HG03520 (cell line): ENCODE results near the gene ITPR3.
"Not testable (repeated sequence)": the region's sequence is repeated elsewhere in the genome, so short reads cannot be mapped to it uniquely, and the experiment has no call there.

Source experiments
- ATAC-seq: cut with Tn5 transposase; IDR thresholded peaks from one replicate; pipeline ENCODE4 v1.9.1; 2021; ENCODE audit warnings: mild to moderate bottlenecking, moderate library complexity; ENCODE audit not compliant: unreplicated experiment

The ITPR3 gene

DNA sequence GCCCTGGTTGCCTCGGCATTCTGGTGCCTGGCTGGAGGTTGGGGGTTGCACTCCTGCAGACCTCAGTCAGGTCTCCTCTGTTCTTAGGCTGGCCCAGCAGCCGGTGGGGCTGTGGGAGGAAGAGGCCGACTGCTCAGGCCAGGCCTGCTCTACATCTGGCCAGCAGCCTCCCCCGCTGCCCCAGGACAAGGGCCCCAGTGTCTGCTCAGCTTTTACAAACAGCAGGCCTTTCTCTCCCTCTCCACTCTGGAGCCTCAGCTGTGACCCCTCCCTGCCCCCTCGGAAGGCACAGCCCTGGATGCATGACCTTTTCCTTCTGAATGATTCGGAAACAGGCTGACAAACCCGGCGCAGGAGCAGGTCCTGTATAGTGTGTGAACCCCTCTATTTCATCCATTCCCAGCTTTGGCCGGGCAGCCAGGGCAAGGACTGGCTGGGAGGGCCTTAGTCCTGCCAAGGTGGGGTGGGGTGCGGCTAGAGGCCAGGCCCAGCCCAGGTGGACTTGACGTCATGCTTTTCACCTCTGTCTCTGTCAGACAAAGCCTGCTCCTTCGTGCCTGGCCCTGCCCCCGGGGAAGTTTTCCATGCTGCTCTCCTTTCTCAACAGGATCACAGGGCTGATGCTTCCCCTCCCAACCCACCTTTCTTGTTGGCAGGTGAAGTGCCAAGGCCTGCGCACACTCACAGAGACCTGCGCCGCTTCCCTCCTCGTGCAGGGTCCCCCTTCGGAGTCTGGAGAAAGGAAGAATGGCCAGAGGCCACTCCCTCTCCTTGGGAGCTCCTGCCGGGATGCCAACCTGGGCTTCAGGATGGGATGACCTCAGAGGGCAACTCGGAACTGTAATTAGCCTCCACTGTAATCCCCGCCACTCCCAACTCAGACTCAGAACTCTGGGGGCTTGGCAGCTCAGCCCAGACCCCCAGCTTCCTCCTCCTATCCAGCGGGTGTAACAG is 10.1 kb upstream of the ITPR3 start:
- ATAC-seq: no peak

GRCh38 chr6:33613146-33613794 is 7.9 kb upstream of the ITPR3 start:
- no peak for ATAC-seq

DNA sequence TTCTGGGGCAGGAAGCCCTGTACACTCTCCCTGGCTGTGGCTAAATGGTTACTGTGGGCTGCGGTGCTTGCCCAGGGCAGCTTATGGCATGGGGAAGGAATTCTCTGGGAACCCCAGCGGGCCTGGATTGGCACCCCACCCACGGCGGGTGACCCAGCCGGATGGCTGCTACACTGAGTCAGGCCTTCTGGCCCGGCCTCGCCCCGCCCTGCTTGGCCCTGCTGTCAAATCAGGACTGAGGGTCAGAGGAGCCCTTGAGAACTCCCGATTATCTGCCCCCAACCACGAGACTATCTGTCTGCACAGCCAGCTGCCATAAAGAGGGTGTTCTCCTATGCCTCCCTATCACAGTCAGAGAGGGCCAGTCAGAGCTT is 7.3 kb upstream of the ITPR3 start:
- no peak for ATAC-seq

DNA sequence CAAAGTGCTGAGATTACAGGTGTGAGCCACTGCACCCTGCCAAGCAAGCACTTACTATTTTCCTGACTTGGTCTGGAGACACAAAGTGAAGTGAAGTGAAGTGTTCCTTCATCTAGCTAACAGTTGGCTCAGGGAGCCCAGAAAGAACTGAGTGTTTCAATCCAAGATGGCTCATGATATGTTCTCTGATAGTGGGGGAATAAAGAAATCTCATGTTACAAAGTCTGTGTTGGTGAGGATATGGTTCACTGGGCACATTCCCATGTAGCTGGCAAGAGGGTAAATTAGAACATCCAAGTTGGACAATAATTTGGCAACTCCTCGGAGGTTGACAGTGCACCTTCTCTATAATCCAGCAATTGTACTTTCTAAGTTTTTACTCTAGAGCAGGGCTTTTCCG is 5.0 kb upstream of the ITPR3 start:
- ATAC-seq: no peak

- no peak for ATAC-seq
Measured at GRCh38 chr6:33616913-33617312, 4.2 kb upstream of the ITPR3 start.

- no peak for ATAC-seq
Measured at GRCh38 chr6:33619166-33619840, 1.8 kb upstream of the ITPR3 start.

- no peak for ATAC-seq
Measured at GRCh38 chr6:33620158-33620855, 815 bp upstream of the ITPR3 start.

DNA sequence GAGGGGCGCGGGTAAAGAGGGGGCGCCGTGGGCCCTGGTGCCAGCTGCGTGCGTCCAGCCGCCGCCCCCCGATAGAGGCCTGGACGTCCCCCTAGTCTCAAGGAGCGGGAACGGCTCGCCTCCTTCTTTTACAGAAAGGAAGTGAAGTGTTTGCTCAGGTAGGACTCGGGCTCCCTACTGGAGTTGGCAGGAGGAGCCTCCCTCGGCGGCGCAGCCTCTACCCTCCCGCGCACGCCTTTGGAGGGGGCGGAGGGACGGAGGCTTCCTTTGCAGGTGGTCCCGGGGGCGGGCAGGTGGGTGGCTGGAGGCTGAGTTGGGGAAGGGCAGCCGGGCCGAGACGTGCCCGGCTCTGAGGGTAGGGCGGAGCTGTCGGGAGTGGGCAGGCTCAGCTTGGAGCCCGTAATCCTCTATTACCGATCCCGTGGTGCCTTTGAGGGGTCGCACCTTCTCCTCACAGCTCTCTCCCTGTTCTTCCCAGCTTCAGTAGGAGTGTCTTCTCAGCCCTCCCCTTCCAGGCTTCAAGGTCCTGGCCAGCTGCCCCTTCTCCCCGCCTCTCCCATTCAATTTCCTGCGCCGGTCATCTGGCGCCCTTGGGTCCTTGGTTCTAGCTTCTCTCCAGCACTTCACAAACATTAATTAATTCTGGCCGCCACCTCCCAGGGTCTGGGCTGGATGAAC is 728 bp downstream of the ITPR3 start:
- peak; percentile 12 for ATAC-seq

DNA sequence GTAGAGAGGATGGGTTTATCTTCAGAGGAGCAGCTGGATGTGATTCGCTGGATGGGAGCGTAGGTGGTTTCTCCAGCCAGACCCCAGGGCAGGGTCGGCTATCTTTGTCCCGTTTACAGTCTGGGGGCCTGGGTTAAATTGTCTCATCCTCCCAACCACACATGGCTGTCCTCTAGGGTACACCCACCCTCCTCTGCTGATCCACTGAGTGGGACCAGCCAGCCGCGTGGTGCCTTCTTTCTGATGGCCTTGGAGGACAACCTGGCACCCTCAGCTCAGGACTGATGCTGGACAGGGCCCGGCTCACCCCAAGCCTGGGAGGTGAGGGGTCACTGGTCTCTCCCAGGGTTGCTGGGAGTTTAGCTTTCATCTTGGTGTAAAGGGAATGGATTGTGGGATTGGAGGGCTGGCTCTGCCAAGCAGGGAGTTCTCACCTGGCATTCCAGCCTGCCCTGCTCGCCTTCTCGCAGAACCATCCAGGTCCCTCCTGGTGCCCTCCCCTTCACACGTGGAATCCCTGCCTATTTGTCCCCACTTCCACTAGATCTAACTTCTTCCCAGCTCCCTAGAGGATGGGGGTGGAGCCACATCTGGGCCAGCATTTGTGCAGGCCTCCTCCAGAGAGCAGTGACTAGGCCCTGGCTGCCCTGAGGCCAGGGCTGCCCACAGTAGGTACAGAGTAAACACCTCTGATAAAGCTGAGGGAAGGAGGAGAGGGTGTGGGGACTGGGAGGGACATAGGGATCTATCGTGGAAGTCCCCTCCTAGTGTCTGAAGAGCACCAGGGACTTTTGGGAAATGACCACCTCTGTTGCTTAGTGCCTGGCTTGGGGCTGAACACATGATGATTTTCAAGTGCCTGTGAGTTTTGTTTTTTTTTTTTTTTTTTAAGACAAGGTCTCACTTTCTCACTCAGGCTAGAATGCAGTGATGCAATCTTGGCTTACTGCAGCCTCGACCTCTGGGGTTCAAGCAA is 1.6 kb downstream of the ITPR3 start:
- ATAC-seq: no peak

- ATAC-seq: no peak
Measured at GRCh38 chr6:33623895-33624381, 2.8 kb downstream of the ITPR3 start.

DNA sequence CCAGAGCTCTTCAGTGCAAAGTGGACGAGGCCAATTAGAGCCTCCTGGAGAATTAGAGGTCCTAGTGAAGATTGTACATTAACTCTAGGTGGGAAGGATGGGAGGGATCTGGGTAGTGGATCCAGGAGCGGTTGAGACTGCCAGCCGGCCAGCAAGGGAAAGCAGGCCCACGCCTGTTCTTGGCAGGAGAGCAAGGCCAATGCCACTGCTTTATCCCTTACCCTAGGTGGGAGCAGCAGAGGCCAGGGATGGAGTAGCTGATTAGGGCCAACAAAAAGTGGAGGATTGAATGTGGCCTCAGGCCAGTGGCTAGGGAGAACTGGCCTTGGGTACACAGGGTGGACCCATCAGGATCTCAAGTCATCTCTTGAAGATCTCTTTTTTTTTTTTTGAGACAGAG is 3.7 kb downstream of the ITPR3 start:
- ATAC-seq: no peak

DNA sequence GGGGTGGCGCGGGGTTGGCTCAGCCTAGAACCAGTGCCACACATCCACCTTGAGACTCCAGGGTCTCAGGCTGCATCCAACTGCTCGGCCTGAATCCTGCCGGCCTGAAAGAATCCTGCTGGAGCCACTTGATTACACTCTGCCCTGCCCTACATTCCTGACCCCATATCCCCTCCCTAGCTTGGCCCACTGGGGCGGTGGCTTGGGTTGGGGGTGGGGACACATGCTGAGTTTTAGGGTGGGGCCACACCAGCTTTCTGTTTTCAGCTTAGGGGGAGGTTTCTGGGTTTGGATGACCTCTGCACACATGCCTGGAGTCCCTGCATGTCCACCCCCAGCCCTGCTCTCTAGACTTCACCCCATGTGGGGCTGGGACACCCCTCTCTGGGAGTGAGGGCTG is 6.8 kb downstream of the ITPR3 start:
- ATAC-seq: no peak

- ATAC-seq: no peak
Measured at GRCh38 chr6:33628401-33628964, 7.4 kb downstream of the ITPR3 start.

DNA sequence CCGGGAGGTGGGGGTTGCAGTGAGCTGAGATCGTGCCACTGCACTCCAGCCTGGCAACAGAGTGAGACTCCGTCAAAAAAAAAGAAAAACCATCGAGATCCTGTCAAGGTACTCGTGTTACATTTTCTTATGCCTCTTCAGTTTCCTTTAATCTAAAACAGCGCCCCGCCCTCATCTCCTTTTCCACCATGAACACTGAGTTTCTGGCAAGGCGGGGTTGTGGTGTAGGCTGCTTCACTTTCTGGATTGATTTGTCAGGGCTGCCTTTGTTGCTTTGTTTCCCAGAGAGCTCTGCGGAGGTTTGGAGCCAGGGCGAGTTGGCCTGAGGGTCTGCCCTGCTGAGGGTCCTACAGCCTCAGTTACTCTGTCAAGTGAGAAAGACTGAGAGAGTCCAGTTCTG is 8.9 kb downstream of the ITPR3 start:
- ATAC-seq: no peak

DNA sequence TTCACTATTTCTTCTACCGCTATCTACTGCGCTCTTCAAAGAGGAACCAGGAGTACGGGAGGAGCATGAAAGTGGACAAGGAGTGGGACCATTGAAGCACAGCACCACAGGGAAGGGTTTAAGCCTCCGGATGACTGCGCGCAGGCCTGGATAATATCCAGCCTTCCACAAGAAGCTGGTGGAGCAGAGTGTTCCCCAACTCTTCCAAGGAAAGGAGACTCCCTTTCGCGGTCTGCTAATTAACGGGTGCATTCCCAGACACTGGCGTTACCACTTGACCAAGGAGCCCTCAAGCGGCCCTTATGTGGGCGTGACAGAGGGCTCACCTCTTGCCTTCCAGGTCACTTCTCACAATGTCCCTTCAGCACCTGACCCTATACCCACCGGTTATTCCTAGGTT is 10.4 kb downstream of the ITPR3 start:
- ATAC-seq: not testable (repeated sequence)

- ATAC-seq: no peak
Measured at GRCh38 chr6:33631971-33632557, 10.9 kb downstream of the ITPR3 start.

GRCh38 chr6:33632558-33633039 is 11.5 kb downstream of the ITPR3 start:
- no peak for ATAC-seq

DNA sequence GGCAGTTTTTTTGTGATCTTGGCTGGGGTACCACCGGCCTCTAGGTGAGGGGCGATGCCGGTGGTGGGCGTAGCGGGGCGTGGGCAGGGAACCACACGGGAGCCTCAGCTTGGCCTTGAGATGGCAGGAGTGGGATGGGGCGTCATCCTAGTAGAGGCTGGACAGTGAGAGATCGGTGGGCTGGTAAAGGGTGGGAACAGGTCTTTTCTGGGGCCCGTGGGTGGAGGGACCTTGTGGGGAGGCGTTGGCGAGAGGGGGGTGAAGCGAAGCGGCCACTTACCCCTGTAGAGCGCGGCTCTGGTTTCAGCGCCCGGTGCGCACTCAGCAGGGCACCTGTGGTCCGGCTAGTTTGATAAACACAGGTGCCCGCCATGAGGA is 12.0 kb downstream of the ITPR3 start:
- ATAC-seq: no peak
